GM12801 (cell line): ENCODE results near the gene GPR149.

Experiments
- TF ChIP-seq, protein P1 (sequence below): IDR thresholded peaks from one replicate; pipeline ENCODE4 v1.5.1; 2011; ENCODE audit warnings: control low read depth; ENCODE audit not compliant: insufficient read length; ENCODE audit errors: extremely low read depth

The GPR149 gene

DNA sequence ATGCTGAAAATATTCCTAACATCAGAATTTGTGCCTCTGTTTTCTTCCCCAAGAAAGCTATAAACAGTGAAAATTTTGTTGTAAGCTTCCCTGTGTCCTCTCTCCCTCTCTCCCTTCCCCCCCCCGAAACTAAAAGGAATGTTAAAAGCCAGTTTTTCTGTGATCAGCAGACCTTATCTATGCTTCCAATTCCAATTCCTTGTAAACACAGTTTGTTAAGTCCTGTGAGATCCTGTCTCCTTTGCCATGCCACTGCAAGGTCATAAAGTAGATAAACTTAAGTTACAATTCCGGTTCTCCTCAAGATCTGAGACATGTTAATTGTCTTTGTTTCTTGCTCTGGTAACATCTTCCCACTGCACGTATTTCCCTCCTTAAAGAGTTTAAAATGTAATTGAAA lies 62.8 kb downstream of the GPR149 start:
- TF ChIP-seq, protein P1, sequence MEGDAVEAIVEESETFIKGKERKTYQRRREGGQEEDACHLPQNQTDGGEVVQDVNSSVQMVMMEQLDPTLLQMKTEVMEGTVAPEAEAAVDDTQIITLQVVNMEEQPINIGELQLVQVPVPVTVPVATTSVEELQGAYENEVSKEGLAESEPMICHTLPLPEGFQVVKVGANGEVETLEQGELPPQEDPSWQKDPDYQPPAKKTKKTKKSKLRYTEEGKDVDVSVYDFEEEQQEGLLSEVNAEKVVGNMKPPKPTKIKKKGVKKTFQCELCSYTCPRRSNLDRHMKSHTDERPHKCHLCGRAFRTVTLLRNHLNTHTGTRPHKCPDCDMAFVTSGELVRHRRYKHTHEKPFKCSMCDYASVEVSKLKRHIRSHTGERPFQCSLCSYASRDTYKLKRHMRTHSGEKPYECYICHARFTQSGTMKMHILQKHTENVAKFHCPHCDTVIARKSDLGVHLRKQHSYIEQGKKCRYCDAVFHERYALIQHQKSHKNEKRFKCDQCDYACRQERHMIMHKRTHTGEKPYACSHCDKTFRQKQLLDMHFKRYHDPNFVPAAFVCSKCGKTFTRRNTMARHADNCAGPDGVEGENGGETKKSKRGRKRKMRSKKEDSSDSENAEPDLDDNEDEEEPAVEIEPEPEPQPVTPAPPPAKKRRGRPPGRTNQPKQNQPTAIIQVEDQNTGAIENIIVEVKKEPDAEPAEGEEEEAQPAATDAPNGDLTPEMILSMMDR = no peak

DNA sequence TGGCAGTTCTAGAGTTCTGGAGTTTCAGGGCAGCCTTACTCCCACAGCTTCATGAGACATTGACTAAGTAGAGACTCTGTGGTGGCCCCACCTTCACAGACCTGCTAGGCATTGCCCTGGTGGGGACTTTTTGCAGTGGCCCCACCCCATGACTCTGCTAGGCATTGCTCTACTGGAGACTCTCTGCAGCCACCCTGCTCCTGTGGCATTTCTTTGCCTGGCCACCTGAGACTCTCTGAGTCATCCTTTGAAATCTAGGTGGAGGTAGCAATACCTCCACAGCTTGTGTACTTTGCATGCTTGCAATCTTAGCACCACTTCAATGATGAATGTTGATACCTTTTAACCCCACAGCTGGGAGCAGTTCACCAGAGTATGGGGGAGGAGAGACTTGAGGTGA lies 65.1 kb downstream of the GPR149 start:
- TF ChIP-seq, protein P1 = no peak

DNA sequence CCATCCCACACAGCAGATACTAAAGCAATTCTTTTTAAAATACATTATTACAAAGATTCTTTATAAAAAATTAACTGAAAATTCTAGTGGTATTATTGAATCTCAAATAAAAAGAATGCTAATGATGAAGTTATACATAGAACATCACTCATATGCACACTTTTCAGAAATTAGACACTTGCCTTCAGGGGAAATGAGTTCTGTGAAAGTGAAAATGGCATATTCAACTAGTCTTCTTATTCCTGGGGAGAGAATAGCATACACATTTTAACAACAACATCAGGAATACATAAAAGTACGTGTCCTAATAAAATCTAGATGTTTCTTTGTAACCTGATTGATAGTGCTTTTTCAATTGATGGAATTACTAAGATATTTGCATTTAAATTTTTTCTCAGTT lies 68.9 kb downstream of the GPR149 start:
- TF ChIP-seq, protein P1 = no peak

DNA sequence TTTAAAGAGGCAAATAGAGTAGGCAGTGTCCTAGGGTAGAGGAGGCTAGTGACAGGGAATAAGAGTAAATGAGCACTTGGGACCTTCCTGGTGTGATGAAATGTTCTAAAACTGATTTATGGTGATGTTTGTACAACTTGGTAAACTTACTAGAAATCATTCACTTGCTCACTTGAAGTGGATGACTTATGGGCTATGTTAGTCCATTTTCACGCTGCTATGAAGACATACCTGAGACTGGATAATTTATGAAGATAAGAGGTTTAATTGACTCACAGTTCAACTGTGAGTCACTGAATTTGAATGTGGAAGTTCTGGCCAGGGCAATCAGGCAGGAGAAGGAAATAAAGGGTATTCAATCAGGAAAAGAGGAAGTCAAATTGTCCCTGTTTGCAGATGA lies 74.0 kb downstream of the GPR149 start:
- TF ChIP-seq, protein P1 = no peak

DNA sequence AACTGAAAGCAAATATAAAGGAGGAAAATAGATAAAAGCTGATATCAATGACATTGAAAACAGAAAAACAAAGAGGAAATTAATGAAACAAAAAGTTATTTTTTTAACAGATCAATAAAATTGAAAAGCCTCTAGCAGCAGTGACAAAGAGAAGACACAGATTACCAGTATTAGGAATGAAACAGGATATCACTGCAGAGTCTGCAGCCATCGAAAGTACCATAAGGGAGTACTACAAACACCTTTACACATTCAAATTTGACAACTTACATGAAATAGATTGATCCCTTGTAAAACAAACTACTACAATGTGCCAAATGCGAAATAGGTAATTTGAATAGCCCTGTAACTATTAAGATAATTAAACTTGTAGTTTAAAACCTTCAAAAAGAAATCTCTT lies 80.8 kb downstream of the GPR149 start:
- TF ChIP-seq, protein P1 = no peak

DNA sequence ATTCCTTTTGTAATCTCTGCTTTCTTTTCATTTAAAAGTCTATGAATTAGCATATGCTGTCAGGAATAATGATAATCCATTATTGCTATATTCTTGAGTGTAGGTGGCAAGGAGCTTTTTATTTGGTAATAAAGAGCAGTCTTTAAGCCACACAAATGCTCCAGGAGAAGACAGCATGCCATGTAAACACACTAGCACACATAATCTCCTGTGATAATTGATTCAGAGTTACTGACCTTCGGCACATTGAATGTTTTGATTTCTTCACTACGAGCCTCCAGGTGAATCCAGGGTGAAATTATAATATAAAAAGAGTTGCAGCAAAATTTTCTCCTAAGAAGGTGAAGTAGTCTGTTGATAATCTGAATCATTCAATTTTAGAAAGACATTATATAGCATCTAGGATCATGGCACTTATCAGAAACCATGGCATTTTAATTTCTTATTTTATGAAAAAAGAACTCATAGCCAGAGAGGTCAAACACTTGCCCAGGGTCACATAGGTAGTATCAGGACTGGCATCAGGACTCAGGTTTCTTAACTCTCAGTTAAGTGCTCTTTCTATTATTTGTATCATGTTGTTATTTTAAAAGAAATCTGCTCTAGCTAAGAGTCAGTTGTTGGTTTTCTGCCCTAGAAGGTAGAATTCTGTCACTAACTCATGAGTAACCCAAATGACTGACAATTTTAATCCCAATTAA lies 84.4 kb downstream of the GPR149 start:
- TF ChIP-seq, protein P1 = no peak

DNA sequence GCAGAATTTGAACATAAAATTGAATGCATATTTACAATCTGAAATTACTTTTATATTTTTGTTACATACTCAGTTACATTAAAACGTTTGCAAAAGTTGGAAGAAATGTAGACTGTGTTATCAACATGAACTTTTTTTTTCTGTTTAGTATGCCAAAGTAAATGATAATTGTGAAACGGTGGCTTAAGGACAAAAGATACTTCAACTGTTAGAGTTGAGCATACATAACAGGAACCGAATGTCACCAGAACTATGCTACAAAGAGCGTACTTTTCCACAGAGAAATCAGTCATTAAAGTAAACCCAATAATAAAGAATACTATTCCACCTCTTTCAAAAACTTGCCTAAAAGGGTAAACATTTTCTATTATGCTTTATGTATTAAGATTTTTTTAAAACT lies 91.4 kb downstream of the GPR149 start:
- TF ChIP-seq, protein P1 = no peak

DNA sequence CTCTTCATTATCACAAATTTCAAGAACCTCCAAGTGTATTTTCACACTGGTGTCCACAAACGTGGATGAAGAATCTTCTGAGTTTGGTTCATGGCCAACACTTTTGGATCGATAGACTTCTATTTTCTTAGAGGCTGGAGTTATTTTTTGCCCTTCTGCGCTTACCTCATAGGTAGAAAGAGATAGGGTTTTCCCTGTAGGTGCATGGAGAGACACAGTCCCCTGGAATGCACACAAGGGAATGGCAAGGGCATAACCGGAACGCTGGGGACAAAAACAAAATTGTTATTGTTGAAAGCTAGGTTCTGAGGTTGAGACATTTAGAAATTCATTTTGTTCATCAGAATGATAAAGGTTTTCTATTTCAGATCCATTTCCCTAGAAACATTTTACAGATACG lies 92.0 kb downstream of the GPR149 start:
- TF ChIP-seq, protein P1 = no peak
